WTC11 (cell line): ENCODE results near the gene MYO19.

Source experiments
- CREM ChIP-seq: sonication (generic); formaldehyde crosslinking; IDR thresholded peaks from 2 replicates; pipeline ENCODE4 v1.8.1; 2022; ENCODE audit warnings: mild to moderate bottlenecking, missing genetic modification reagents, moderate library complexity
- MXD4 ChIP-seq: fragments of 250-450 bp; sonication (Bioruptor Pico); IDR thresholded peaks from 2 replicates; pipeline ENCODE4 v1.8.0; 2021; ENCODE audit warnings: mild to moderate bottlenecking, moderate library complexity, borderline replicate concordance
- NFE2L1 ChIP-seq: sonication (generic); formaldehyde crosslinking; IDR thresholded peaks from 2 replicates; pipeline ENCODE4 v1.8.1; 2023; ENCODE audit warnings: missing genetic modification reagents
- RELA ChIP-seq: sonication (generic); formaldehyde crosslinking; IDR thresholded peaks from 2 replicates; pipeline ENCODE4 v1.8.1; 2022; ENCODE audit warnings: missing genetic modification reagents, mild to moderate bottlenecking, borderline replicate concordance
- TEAD4 ChIP-seq: sonication (generic); formaldehyde crosslinking; IDR thresholded peaks from 2 replicates; pipeline ENCODE4 v1.8.0; 2022; ENCODE audit warnings: mild to moderate bottlenecking, missing genetic modification reagents
- TF ChIP-seq, protein P1 (sequence below): sonication (generic); formaldehyde crosslinking; conservative IDR thresholded peaks from 2 replicates; pipeline ENCODE4 v1.8.1; 2022; ENCODE audit warnings: mild to moderate bottlenecking, missing genetic modification reagents
- TF ChIP-seq, protein P2 (sequence below): fragments of 200-600 bp; IDR thresholded peaks from 2 replicates; pipeline ENCODE4 v1.8.0; 2022; ENCODE audit warnings: antibody characterized with exemption
- TF ChIP-seq, protein P3 (sequence below): fragments of 250-450 bp; sonication (Bioruptor Pico); IDR thresholded peaks from 2 replicates; pipeline ENCODE4 v2.1.2; 2022; ENCODE audit warnings: mild to moderate bottlenecking, moderate library complexity
- TF ChIP-seq, protein P4 (sequence below): sonication (generic); formaldehyde crosslinking; IDR thresholded peaks from 2 replicates; pipeline ENCODE4 v1.8.0; 2022; ENCODE audit warnings: mild to moderate bottlenecking, missing genetic modification reagents
- TF ChIP-seq, protein P5 (sequence below): sonication (generic); formaldehyde crosslinking; IDR thresholded peaks from 2 replicates; pipeline ENCODE4 v1.8.1; 2022; ENCODE audit warnings: low read depth, missing genetic modification reagents, borderline replicate concordance
- TF ChIP-seq, protein P6 (sequence below): sonication (generic); formaldehyde crosslinking; IDR thresholded peaks from 2 replicates; pipeline ENCODE4 v1.8.1; 2023; ENCODE audit warnings: mild to moderate bottlenecking, missing genetic modification reagents, borderline replicate concordance
- TF ChIP-seq, protein P7 (sequence below): sonication (generic); formaldehyde crosslinking; IDR thresholded peaks from 2 replicates; pipeline ENCODE4 v1.8.0; 2023; ENCODE audit warnings: missing genetic modification reagents, mild to moderate bottlenecking, borderline replicate concordance

DNA sequence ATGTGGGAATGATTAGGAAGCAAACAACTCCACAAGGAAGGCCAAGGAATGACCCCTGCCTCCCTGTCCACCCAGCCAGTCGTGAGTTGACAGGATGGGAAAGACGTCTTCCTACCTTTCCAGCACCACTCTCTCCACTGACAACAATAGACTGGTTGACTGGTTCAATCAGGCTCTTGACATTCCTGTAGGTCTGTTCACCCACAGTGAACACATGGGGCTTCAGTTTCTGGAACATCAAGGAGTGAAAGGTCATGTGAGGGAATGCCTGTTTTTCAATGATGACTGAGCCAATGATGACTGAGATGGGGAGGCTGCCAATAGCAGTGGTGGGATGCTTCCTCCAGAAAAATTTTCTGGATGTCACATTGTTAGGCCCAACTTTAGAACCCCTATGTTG lies 9.6 kb downstream of the MYO19 start:
- TF ChIP-seq, protein P1, sequence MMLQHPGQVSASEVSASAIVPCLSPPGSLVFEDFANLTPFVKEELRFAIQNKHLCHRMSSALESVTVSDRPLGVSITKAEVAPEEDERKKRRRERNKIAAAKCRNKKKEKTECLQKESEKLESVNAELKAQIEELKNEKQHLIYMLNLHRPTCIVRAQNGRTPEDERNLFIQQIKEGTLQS (CRISPR knock-in tag): no peak
- TF ChIP-seq, protein P2, sequence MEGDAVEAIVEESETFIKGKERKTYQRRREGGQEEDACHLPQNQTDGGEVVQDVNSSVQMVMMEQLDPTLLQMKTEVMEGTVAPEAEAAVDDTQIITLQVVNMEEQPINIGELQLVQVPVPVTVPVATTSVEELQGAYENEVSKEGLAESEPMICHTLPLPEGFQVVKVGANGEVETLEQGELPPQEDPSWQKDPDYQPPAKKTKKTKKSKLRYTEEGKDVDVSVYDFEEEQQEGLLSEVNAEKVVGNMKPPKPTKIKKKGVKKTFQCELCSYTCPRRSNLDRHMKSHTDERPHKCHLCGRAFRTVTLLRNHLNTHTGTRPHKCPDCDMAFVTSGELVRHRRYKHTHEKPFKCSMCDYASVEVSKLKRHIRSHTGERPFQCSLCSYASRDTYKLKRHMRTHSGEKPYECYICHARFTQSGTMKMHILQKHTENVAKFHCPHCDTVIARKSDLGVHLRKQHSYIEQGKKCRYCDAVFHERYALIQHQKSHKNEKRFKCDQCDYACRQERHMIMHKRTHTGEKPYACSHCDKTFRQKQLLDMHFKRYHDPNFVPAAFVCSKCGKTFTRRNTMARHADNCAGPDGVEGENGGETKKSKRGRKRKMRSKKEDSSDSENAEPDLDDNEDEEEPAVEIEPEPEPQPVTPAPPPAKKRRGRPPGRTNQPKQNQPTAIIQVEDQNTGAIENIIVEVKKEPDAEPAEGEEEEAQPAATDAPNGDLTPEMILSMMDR: no peak
- TF ChIP-seq, protein P3, sequence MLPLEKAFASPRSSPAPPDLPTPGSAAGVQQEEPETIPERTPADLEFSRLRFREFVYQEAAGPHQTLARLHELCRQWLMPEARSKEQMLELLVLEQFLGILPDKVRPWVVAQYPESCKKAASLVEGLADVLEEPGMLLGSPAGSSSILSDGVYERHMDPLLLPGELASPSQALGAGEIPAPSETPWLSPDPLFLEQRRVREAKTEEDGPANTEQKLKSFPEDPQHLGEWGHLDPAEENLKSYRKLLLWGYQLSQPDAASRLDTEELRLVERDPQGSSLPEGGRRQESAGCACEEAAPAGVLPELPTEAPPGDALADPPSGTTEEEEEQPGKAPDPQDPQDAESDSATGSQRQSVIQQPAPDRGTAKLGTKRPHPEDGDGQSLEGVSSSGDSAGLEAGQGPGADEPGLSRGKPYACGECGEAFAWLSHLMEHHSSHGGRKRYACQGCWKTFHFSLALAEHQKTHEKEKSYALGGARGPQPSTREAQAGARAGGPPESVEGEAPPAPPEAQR (CRISPR knock-in tag): no peak
- TF ChIP-seq, protein P4, sequence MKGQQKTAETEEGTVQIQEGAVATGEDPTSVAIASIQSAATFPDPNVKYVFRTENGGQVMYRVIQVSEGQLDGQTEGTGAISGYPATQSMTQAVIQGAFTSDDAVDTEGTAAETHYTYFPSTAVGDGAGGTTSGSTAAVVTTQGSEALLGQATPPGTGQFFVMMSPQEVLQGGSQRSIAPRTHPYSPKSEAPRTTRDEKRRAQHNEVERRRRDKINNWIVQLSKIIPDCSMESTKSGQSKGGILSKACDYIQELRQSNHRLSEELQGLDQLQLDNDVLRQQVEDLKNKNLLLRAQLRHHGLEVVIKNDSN: no peak
- TF ChIP-seq CREM (CRISPR knock-in tag) (no peak), MXD4 (CRISPR knock-in tag) (no peak), TEAD4 (CRISPR knock-in tag) (no peak), RELA (no peak), NFE2L1 (CRISPR knock-in tag) (no peak)
- TF ChIP-seq, protein P5, sequence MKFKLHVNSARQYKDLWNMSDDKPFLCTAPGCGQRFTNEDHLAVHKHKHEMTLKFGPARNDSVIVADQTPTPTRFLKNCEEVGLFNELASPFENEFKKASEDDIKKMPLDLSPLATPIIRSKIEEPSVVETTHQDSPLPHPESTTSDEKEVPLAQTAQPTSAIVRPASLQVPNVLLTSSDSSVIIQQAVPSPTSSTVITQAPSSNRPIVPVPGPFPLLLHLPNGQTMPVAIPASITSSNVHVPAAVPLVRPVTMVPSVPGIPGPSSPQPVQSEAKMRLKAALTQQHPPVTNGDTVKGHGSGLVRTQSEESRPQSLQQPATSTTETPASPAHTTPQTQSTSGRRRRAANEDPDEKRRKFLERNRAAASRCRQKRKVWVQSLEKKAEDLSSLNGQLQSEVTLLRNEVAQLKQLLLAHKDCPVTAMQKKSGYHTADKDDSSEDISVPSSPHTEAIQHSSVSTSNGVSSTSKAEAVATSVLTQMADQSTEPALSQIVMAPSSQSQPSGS (CRISPR knock-in tag): no peak
- TF ChIP-seq, protein P6, sequence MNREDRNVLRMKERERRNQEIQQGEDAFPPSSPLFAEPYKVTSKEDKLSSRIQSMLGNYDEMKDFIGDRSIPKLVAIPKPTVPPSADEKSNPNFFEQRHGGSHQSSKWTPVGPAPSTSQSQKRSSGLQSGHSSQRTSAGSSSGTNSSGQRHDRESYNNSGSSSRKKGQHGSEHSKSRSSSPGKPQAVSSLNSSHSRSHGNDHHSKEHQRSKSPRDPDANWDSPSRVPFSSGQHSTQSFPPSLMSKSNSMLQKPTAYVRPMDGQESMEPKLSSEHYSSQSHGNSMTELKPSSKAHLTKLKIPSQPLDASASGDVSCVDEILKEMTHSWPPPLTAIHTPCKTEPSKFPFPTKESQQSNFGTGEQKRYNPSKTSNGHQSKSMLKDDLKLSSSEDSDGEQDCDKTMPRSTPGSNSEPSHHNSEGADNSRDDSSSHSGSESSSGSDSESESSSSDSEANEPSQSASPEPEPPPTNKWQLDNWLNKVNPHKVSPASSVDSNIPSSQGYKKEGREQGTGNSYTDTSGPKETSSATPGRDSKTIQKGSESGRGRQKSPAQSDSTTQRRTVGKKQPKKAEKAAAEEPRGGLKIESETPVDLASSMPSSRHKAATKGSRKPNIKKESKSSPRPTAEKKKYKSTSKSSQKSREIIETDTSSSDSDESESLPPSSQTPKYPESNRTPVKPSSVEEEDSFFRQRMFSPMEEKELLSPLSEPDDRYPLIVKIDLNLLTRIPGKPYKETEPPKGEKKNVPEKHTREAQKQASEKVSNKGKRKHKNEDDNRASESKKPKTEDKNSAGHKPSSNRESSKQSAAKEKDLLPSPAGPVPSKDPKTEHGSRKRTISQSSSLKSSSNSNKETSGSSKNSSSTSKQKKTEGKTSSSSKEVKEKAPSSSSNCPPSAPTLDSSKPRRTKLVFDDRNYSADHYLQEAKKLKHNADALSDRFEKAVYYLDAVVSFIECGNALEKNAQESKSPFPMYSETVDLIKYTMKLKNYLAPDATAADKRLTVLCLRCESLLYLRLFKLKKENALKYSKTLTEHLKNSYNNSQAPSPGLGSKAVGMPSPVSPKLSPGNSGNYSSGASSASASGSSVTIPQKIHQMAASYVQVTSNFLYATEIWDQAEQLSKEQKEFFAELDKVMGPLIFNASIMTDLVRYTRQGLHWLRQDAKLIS (CRISPR knock-in tag): no peak
- TF ChIP-seq, protein P7, sequence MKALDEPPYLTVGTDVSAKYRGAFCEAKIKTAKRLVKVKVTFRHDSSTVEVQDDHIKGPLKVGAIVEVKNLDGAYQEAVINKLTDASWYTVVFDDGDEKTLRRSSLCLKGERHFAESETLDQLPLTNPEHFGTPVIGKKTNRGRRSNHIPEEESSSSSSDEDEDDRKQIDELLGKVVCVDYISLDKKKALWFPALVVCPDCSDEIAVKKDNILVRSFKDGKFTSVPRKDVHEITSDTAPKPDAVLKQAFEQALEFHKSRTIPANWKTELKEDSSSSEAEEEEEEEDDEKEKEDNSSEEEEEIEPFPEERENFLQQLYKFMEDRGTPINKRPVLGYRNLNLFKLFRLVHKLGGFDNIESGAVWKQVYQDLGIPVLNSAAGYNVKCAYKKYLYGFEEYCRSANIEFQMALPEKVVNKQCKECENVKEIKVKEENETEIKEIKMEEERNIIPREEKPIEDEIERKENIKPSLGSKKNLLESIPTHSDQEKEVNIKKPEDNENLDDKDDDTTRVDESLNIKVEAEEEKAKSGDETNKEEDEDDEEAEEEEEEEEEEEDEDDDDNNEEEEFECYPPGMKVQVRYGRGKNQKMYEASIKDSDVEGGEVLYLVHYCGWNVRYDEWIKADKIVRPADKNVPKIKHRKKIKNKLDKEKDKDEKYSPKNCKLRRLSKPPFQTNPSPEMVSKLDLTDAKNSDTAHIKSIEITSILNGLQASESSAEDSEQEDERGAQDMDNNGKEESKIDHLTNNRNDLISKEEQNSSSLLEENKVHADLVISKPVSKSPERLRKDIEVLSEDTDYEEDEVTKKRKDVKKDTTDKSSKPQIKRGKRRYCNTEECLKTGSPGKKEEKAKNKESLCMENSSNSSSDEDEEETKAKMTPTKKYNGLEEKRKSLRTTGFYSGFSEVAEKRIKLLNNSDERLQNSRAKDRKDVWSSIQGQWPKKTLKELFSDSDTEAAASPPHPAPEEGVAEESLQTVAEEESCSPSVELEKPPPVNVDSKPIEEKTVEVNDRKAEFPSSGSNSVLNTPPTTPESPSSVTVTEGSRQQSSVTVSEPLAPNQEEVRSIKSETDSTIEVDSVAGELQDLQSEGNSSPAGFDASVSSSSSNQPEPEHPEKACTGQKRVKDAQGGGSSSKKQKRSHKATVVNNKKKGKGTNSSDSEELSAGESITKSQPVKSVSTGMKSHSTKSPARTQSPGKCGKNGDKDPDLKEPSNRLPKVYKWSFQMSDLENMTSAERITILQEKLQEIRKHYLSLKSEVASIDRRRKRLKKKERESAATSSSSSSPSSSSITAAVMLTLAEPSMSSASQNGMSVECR (CRISPR knock-in tag): no peak
